ENCODE data around the gene MKNK1.

The MKNK1 gene

DNA sequence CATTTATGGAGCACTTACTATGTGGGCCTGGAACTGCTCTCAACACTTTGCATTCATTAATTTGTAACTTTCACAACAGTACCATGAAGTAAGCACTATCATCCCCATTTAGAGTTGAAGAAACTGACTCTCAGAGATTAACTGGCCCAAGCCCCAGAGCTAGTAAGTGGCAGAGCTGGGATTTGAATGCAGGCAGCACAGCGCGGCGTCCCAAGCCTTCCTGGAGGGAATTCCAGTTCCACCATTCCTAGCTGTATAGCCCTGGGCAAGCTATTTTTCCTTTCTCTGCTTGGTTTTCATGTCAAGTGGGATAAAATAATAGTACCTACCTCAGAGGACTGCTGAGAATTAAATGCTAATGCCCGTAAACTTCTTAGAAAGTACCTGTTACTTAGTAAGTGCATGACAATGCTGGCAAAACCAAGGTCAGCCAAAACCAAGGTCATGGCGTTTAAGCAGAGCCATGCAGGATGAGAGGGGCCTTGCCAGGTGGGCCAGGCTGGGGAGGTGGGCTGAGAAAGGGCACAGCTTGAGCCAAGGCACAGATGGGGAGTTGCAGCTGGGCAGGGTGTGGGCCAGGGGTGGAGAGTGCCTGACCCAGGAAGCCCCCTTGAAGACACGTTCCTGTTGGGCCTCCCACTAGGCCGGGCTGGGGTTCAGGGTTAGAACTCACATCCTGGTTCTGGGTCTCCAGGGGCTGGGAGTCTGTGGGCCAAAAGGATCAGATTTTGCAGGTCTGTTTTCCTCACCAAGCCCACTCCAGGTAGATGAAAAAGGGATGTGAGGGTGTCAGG is 48.0 kb downstream of the MKNK1 start:
- TF ChIP-seq, protein P1, sequence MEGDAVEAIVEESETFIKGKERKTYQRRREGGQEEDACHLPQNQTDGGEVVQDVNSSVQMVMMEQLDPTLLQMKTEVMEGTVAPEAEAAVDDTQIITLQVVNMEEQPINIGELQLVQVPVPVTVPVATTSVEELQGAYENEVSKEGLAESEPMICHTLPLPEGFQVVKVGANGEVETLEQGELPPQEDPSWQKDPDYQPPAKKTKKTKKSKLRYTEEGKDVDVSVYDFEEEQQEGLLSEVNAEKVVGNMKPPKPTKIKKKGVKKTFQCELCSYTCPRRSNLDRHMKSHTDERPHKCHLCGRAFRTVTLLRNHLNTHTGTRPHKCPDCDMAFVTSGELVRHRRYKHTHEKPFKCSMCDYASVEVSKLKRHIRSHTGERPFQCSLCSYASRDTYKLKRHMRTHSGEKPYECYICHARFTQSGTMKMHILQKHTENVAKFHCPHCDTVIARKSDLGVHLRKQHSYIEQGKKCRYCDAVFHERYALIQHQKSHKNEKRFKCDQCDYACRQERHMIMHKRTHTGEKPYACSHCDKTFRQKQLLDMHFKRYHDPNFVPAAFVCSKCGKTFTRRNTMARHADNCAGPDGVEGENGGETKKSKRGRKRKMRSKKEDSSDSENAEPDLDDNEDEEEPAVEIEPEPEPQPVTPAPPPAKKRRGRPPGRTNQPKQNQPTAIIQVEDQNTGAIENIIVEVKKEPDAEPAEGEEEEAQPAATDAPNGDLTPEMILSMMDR (IDR thresholded peaks at IDR 0.05), result no peak
- Histone ChIP-seq H3K4me1 (no peaks in the 10 kb centered on the region), H3K4me2 (ENCODE audit: low read length) (no peak overlapping the region), H3K9ac (no peak overlapping the region), H3K27me3 (ENCODE audit: control insufficient read depth, insufficient read depth, low read length) (no peaks in the 10 kb centered on the region), H3K27ac (no peak overlapping the region), H3K9me3 (ENCODE audit: control insufficient read depth, low read length) (no peaks in the 10 kb centered on the region), H3K4me3 (ENCODE audit: low read depth, low read length) (no peak overlapping the region), H3K36me3 (ENCODE audit: control insufficient read depth, insufficient read depth, low read length) (no peaks in the 10 kb centered on the region), H3K79me2 (no peaks in the 10 kb centered on the region), H2AFZ (no peak overlapping the region)

DNA sequence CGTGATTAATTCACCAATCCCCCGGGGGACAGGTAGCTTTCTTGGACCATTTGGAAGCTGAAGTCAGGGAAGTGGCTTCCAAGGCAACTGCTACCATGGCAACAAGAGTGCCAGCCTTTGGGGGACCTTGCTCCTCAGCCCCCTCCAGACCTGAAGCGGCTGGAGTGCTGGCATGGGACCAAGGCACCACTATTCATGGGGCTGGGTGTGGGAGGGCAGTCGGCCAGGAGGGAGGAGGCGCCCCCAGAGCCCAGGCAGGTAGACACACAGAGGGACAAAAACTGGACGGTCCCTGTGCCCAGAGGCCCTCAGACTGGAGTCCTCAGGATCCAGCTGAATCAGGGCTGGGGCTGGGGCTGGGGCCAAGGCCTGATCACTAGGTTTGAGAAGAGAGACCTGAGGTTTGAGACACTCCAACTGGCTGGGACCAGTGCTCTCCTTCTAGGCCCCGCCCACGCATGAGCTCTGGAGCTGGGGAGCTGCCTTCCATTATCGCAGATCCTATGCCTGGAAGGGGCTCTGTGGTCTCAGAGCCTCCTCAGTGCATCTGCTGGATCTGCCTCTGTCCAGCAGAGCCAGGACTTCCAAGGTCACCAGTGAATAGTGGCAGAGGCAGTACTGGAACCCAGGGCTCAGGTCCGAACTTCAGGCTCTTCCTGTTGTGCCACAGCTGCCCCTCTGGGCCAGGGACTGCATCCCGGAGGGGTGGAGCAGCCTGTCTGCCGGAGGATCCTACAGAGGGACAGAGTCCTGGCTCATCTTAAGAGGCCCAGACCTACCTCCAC is 49.3 kb downstream of the MKNK1 start:
- no peaks in the 10 kb centered on the region for H3K4me1 ChIP-seq
- no peak overlapping the region for H2AFZ ChIP-seq
- no peaks in the 10 kb centered on the region for H3K36me3 ChIP-seq (ENCODE audit: control insufficient read depth, insufficient read depth, low read length)
- H3K4me2 ChIP-seq (ENCODE audit: low read length), result no peak overlapping the region
- no peak overlapping the region for H3K4me3 ChIP-seq (ENCODE audit: low read depth, low read length)
- no peaks in the 10 kb centered on the region for H3K9me3 ChIP-seq (ENCODE audit: control insufficient read depth, low read length)
- no peak overlapping the region for H3K9ac ChIP-seq
- TF ChIP-seq, protein P1 (IDR thresholded peaks at IDR 0.05), result no peak
- no peaks in the 10 kb centered on the region for H3K79me2 ChIP-seq
- H3K27me3 ChIP-seq (ENCODE audit: control insufficient read depth, insufficient read depth, low read length), result no peaks in the 10 kb centered on the region
- no peak overlapping the region for H3K27ac ChIP-seq

DNA sequence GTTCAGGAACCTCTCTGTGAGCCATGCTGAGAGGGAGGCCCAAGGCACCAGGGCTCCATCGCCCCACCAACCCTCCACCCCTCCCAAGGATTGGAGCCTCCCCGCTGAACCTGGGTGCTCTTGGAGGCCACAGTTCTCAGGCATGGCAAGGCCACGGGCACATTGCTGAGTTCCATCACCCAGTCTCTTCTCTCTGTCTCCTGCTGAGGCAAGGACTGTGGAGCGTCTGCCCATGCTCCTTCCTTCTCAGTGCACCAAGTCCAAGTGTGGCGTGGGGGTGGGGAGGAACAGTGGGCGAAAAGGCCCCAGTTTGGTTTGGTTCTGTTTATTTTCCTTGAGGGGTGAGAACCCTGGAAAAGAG is 49.9 kb downstream of the MKNK1 start:
- H3K4me1 ChIP-seq, result no peaks in the 10 kb centered on the region
- H3K27ac ChIP-seq, result no peak overlapping the region
- TF ChIP-seq, protein P1 (IDR thresholded peaks at IDR 0.05), result no peak

DNA sequence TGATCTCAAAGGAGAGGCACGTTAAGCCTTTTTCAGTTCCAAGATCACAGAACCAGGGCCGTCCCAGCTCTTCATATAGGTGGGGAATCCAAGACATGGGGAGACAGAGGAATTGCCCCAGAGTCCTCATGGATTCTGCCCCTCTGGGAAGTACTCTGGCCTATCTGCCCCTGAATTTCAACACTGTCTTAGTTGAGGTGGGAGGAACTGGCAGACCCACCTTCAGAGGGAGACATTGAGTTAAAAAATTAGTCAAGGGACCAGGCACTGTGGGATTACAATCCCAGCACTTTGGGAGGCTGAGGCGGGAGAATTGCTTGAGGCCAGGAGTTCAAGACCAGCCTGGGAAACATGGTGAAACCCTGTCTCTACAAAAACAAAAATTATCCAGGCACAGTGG is 50.6 kb downstream of the MKNK1 start:
- no peaks in the 10 kb centered on the region for H3K9me3 ChIP-seq (ENCODE audit: control insufficient read depth, low read length)
- no peaks in the 10 kb centered on the region for H3K79me2 ChIP-seq
- TF ChIP-seq, protein P1 (IDR thresholded peaks at IDR 0.05), result no peak
- no peak overlapping the region for H2AFZ ChIP-seq
- no peaks in the 10 kb centered on the region for H3K27me3 ChIP-seq (ENCODE audit: control insufficient read depth, insufficient read depth, low read length)
- no peak overlapping the region for H3K4me2 ChIP-seq (ENCODE audit: low read length)
- H3K9ac ChIP-seq, result no peak overlapping the region
- H3K4me1 ChIP-seq, result no peaks in the 10 kb centered on the region
- H3K27ac ChIP-seq, result no peak overlapping the region
- no peaks in the 10 kb centered on the region for H3K36me3 ChIP-seq (ENCODE audit: control insufficient read depth, insufficient read depth, low read length)
- H3K4me3 ChIP-seq (ENCODE audit: low read depth, low read length), result no peak overlapping the region

More for the DNA sequence above, 49.9 kb downstream of the MKNK1 start:
- no peaks in the 10 kb centered on the region for H3K36me3 ChIP-seq (ENCODE audit: control insufficient read depth, insufficient read depth, low read length)
- H3K27me3 ChIP-seq (ENCODE audit: control insufficient read depth, insufficient read depth, low read length), result no peaks in the 10 kb centered on the region
- H3K4me3 ChIP-seq (ENCODE audit: low read depth, low read length), result no peak overlapping the region
- H3K79me2 ChIP-seq, result no peaks in the 10 kb centered on the region
- no peak overlapping the region for H3K9ac ChIP-seq
- H3K9me3 ChIP-seq (ENCODE audit: control insufficient read depth, low read length), result no peaks in the 10 kb centered on the region
- H3K4me2 ChIP-seq (ENCODE audit: low read length), result no peak overlapping the region
- H2AFZ ChIP-seq, result no peak overlapping the region

Measured in parathyroid adenoma (tissue), 2 donors.